Measurements from ENCODE around the gene CD80.

GRCh38 chr3:119555309-119555735 lies 4.1 kb downstream of the CD80 start:
- TF ChIP-seq CTCF (optimal IDR thresholded peaks at IDR 0.05 in 1 of 3, IDR thresholded peaks at IDR 0.05 in 1 of 3, conservative IDR thresholded peaks at IDR 0.05 in 1 of 3; ENCODE audit: extremely low read depth in 1 of 3, insufficient read depth in 2 of 3, low read length in 3 of 3) (no peak), EZH2 (IDR thresholded peaks at IDR 0.05; ENCODE audit: low read length) (no peak)
